Bronchus fibroblast of lung (primary cell): ENCODE results near the gene CCDC117. TPM values are rescaled to one million over a fixed set of nuclear protein-coding genes. Genes with fewer than 3 reads are reported as not detected.

Experiments used
- total RNA-seq: library from RNA; depleted of rRNA; stranded (reverse); fragments of >200 nt; gene quantifications from 2 replicates; pipeline ENCODE4 v1.2.3, GENCODE V29; 2015

The CCDC117 gene, protein sequence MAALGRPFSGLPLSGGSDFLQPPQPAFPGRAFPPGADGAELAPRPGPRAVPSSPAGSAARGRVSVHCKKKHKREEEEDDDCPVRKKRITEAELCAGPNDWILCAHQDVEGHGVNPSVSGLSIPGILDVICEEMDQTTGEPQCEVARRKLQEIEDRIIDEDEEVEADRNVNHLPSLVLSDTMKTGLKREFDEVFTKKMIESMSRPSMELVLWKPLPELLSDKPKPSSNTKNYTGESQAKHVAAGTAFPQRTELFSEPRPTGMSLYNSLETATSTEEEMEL
- total RNA-seq = 9.5 and 12.4 TPM in 2 replicates

DNA sequence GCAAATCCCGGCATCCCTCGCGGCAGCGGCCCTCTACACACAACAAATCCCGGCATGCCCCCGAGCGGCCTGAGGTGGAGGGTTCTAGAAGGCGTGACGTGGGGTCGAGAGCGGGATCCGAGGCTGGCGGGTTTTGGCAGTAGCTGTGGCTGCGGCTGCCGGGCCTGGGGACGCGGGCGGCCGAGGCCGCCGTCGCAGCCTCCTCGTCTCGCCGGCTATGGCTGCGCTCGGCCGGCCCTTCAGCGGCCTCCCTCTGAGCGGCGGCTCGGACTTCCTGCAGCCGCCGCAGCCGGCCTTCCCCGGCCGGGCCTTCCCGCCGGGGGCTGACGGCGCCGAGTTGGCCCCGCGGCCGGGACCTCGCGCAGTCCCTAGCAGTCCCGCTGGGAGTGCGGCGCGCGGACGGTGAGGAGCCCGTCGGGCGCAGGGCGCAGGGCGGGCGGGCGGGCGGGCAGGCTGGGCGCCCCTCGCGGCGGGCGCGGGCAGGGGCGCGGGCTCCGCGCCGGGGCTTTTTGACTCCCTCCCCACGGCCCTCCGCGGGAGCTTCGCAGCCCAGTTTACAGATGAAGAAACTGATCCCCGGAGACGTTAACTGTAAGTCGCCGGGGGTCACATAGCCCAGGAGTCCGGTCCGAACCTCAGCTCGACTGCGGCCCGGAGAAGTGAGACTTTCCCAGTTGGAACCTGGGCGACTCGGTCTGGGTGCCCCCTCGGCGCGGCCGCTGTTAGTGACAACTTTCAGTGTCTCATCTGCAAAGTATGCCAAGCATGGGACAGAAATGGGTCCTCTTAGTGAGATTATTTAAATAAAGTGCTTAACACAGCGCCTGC, at the start of gene CCDC117:
TSS of gene CCDC117 (plus strand) at position 63 of the 828 bp plus-strand sequence. CDS start at position 218, 155 bp downstream.

DNA sequence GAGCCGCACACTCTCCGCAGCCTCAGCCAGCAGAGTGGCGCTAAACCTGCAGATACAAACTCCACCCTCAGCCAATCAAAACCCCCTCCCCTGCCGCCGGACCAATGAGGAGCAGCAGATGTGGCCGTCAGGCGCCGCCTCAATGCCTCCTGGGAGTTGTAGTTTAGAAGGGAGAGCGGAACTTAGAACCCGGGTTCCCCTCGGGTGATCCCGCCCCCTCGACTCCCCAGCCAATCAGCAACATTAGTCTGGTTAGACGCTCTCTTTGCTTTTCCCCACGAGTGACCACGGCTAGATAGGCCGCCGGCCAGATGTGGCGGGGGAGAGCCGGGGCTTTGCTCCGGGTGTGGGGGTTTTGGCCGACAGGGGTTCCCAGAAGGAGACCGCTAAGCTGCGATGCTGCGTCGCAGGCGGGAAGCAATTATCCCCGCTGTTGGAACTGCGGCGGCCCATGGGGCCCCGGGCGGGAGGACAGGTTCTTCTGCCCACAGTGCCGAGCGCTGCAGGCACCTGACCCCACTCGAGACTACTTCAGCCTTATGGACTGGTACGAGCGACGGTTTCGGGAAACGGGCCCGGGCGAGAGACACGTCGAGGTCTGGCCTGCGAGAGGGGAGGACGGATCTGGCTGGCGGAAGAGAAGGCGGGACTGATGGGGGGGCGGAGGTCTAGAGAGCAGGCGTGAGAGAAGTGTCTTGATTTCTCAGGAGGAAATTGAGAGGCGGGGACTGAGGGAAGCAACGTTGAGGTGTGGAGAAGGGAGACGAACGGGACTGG, 30.5 kb upstream of the CCDC117 start, which contains the start of the genes CHEK2 and HSCB:
TSS of gene CHEK2 (minus strand) at position 36 of the 777 bp plus-strand sequence. CDS start 7,099 bp downstream, outside the sequence.
TSS of gene HSCB (plus strand) at position 255 of the 777 bp plus-strand sequence. CDS start at position 312, 57 bp downstream.

DNA sequence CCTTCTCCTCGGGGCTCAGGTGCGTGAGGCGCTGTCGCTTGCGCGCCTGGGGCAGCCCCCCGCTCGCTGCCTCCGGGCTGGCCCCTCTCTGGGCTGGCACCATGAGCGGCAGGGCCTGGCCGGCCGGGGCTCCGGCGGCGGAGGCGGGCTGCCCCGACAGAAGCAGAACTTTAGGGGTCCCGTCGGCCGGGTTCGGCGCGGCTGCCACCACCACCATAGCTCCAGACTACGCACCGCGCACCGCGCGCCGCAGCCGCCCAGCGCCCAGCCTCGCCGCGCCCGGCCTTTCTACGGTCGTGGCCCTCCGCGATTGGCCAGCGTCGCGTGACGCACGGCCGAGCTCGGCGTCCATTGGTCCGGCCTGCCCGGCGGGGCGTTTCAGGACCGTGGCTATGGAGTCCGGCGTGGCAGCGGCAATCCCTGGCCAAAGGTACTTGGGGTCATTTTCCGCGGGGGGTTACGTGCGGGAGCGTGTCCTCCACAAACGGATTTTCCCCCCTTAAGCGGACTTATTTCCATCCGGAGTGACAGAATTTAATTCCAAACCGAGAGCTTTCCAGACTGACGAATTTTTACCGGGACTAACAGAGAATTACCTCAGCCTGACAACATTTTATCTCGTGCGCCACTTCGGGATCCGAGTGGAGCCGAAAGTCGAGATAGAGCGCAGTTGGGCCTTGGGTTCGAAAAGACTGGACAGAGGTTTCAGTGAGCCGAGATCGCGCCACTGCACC, 28.0 kb downstream of the CCDC117 start, which contains the start of gene XBP1:
TSS of gene XBP1 (minus strand) at position 262 of the 734 bp plus-strand sequence.

Other genes starting within 250 kb of the CCDC117 start
- 11.0 and 16.0 TPM in 2 replicates for gene TTC28, start 92.9 kb upstream of the CCDC117 start, total RNA-seq
- gene CHEK2, start 30.9 kb upstream of the CCDC117 start, total RNA-seq = 20.5 and 28.9 TPM in 2 replicates
- gene HSCB, start 30.7 kb upstream of the CCDC117 start, total RNA-seq = 29.1 and 30.5 TPM in 2 replicates
- 162 TPM in 2 replicates for gene XBP1, start 27.9 kb downstream of the CCDC117 start, total RNA-seq
- gene ZNRF3, start 110.9 kb downstream of the CCDC117 start, total RNA-seq = 5.5 TPM in 2 replicates